Chondrocyte (in vitro differentiated cells): ENCODE results near the gene NENF. TPM values are rescaled to one million over a fixed set of nuclear protein-coding genes. Genes with fewer than 3 reads are reported as not detected.

Experiments
- DNase-seq: peaks from one replicate; pipeline ENCODE4 v3.0.0; 2021; ENCODE audit warnings: mixed read lengths, low spot score
- H3K27ac Mint-ChIP-seq: one replicate; pipeline ENCODE4 v1.8.0; 2021; ENCODE audit warnings: mild to moderate bottlenecking, moderate library complexity, mixed read lengths; ENCODE audit not compliant: unreplicated experiment
- H3K27me3 Mint-ChIP-seq: 2 replicates; pipeline ENCODE4 v1.8.0; 2021; ENCODE audit warnings: low read depth, mixed read lengths
- H3K36me3 Mint-ChIP-seq: 2 replicates; pipeline ENCODE4 v1.8.0; 2021; ENCODE audit warnings: low read depth, mixed read lengths
- H3K4me1 Mint-ChIP-seq: 2 replicates; pipeline ENCODE4 v1.8.0; 2021; ENCODE audit warnings: low read depth, mild to moderate bottlenecking, mixed read lengths
- H3K4me3 Mint-ChIP-seq: one replicate; pipeline ENCODE4 v1.8.0; 2021; ENCODE audit warnings: mild to moderate bottlenecking, moderate library complexity, mixed read lengths; ENCODE audit not compliant: unreplicated experiment
- H3K9me3 Mint-ChIP-seq: 2 replicates; pipeline ENCODE4 v1.8.0; 2021; ENCODE audit warnings: low read depth, mixed read lengths
- total RNA-seq: library from RNA; stranded (reverse); gene quantifications from 3 replicates; pipeline ENCODE4 v1.2.1, GENCODE V29; 2021
- TF ChIP-seq, protein P1 (sequence below): fragments of 200-600 bp; sonication (generic); IDR thresholded peaks from 2 replicates; pipeline ENCODE4 v1.5.0; 2021; ENCODE audit warnings: antibody characterized with exemption, mild to moderate bottlenecking, moderate library complexity

Gene NENF
- total RNA-seq, 1 donor from 2014 or later: 48.6 TPM

DNA sequence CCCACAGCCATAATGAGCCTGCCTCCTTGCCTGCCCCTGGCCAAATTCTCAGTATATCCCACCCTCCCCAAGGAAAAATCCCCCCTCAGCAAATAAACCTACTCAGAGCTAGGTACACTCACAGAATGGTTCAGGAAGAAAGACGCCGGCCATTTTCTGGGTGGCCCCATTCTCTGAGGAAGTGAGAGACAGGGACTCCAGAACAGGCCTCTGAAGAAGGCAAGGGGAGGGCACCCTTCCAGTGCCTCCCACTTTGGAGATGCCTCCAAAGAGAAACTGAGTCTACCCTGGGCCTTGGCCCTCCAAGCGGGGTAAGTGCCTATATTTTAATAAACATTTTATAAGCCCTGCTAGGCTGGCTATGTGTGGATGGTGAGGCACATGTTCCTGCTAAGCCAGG, 20.3 kb upstream of the NENF start:
- TF ChIP-seq, protein P1, sequence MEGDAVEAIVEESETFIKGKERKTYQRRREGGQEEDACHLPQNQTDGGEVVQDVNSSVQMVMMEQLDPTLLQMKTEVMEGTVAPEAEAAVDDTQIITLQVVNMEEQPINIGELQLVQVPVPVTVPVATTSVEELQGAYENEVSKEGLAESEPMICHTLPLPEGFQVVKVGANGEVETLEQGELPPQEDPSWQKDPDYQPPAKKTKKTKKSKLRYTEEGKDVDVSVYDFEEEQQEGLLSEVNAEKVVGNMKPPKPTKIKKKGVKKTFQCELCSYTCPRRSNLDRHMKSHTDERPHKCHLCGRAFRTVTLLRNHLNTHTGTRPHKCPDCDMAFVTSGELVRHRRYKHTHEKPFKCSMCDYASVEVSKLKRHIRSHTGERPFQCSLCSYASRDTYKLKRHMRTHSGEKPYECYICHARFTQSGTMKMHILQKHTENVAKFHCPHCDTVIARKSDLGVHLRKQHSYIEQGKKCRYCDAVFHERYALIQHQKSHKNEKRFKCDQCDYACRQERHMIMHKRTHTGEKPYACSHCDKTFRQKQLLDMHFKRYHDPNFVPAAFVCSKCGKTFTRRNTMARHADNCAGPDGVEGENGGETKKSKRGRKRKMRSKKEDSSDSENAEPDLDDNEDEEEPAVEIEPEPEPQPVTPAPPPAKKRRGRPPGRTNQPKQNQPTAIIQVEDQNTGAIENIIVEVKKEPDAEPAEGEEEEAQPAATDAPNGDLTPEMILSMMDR: no peak
- Mint-ChIP-seq H3K27me3 (no peaks in the 10 kb centered on the region), H3K9me3 (no peaks in the 10 kb centered on the region), H3K4me1 (peaks cover 16% of the 10 kb centered on the region), H3K36me3 (peaks cover 15% of the 10 kb centered on the region), H3K27ac (no peak overlapping the region), H3K4me3 (no peak overlapping the region)
- DNase-seq: no peak

DNA sequence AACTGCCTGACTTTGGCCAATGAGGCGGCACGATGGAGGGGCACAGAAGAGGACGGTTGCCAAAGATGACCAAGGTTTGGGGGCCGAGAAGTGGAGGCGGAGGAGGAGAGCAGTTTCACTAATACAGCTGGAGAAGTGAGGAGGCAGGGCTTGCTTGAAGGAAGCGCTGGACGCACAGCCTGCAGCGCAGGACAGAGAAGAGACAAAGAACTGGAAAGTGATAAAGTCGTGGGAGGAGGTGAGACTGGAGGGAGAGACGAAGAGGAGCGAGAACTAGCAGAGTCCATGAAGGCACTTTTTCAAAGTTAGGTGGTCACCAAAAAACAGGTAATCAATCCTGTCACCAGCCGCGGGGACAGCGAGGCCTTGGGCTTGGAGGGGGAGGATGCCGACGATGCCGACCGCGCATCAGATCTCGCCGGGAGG, 18.8 kb upstream of the NENF start:
- H3K27ac Mint-ChIP-seq: peak overlapping the region; percentile 22
- DNase-seq: no peak

DNA sequence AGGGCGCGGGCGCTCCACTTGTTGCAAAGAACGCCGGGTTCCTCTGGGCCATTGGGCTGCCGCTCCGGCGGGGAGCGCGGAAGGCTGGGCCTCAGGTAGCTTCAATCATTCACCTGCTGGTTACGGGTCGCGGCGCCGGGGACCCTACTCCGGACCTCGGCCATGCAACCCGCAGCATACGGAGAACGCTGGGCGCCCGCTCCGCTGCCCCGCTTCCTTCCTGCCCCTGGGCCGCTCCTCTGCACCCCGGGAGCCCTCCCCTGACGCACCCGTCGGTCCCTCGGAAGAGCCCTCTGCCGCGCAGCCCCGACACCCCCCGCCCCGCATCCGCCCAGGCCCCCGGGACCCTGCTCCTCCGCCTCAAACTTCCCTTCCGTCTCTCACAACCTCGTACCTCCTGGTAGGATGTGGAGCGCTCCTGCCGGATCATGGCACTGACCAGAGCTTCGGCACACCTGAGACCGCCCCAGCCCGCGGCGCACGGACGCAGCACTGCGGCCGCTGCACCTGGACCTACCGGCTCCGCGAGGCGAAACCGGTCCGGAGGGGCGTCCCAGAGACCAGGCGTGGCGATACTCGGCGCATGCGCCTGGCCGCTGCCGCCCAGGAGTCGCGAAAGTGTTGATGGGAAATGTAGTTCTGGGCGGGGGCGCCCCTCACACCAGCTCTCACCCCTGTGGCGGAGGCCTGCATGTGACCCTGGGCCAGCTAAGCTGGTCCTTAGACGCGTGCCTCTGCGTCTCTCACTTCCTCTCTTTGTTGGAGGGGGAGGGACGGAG, 18.2 kb upstream of the NENF start, which contains the start of gene PACC1:
Gene PACC1, minus strand, starts transcription at position 559 of the 779 bp plus-strand sequence. Its CDS starts 129 bp downstream, at position 430.
- Mint-ChIP-seq H3K4me1 (peaks cover 16% of the 10 kb centered on the region), H3K36me3 (peaks cover 3% of the 10 kb centered on the region), H3K4me3 (peak within 1 kb of the TSS; percentile 98), H3K27me3 (no peaks in the 10 kb centered on the region), H3K27ac (peak within 1 kb of the TSS; percentile 49), H3K9me3 (no peaks in the 10 kb centered on the region)
- peak; percentile 95 for DNase-seq
- TF ChIP-seq, protein P1: no peak

More for the DNA sequence above, 18.8 kb upstream of the NENF start:
- TF ChIP-seq, protein P1: no peak
- Mint-ChIP-seq H3K27me3 (no peaks in the 10 kb centered on the region), H3K36me3 (peaks cover 9% of the 10 kb centered on the region), H3K4me3 (peak overlapping the region; percentile 98), H3K4me1 (peaks cover 16% of the 10 kb centered on the region), H3K9me3 (no peaks in the 10 kb centered on the region)

DNA sequence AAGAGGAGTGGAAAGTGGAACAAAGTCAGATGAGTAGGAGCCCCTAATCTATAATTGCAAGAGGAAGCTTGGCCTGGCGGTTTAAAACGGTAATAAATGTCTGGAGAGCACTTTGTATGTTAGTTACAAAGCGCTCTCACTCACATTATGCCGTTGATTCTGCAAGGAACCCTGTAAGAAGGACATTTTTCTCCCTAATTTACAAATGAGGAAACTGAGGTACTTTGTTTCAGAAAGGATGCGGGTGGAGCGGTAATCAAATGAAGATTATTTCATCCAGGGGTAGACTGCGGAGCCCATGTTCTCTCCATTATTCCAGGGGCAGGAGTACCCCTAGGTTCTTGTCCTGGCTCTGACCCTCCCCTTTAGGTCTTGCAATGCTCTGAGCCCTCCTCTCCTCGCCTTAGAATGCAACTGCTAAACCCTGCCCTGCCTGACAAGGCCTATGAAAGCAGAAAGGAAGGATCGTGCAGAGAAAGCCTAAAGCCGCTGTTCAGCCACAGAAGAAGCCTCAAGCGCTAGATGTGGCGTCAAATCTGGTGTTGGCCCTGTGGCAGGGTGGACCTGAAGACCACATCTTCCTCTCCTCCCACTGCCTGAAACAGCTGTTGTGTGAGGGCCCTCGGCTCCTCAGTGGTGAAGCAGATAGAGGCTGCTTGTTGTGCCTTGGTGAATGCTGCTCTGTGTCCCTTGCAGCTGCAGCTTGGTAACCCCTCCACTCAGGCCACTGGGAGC, 17.4 kb upstream of the NENF start:
- no peaks in the 10 kb centered on the region for H3K9me3 Mint-ChIP-seq
- peak overlapping the region; percentile 98 for H3K4me3 Mint-ChIP-seq
- peaks cover 16% of the 10 kb centered on the region for H3K4me1 Mint-ChIP-seq
- H3K27ac Mint-ChIP-seq: no peak overlapping the region
- peaks cover under 1% of the 10 kb centered on the region for H3K36me3 Mint-ChIP-seq
- no peaks in the 10 kb centered on the region for H3K27me3 Mint-ChIP-seq
- no peak for DNase-seq
- TF ChIP-seq, protein P1: no peak

DNA sequence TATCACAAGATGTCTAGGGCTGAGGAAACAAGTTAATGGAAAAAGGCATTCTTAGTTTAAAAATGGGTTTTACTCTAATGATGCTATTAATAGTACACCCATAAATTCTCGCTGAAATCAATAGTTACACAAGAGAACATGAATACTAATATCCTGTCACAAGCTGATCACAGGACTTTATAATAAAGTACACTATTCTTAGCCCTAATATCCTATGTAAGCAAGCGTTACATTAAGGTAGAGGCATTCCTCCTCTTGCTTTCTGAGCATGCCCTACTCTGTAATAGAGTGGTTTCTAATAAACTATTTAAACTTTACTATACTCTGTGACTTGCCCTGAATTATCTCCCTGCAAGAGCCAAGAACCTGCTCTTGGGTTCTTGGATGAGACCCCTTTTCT, 11.6 kb upstream of the NENF start:
- peaks cover 7% of the 10 kb centered on the region for H3K27me3 Mint-ChIP-seq
- no peak overlapping the region for H3K27ac Mint-ChIP-seq
- no peaks in the 10 kb centered on the region for H3K4me1 Mint-ChIP-seq
- H3K36me3 Mint-ChIP-seq: no peaks in the 10 kb centered on the region
- TF ChIP-seq, protein P1: no peak
- no peaks in the 10 kb centered on the region for H3K9me3 Mint-ChIP-seq
- H3K4me3 Mint-ChIP-seq: no peak overlapping the region
- DNase-seq: no peak
